Esophagus squamous epithelium (tissue), 5 donors: ENCODE data around the gene TBCD. TPM values are rescaled to one million over a fixed set of nuclear protein-coding genes. Genes with fewer than 3 reads are reported as not detected.

Source experiments
- DNase-seq: peaks from one replicate; lab custom pipeline; 2025; lab: John Stamatoyannopoulos, UW
- H3K27ac ChIP-seq, 4 donors: fragments of 200-600 bp; sonication (generic); one replicate each; pipeline ENCODE4 v1.5.1; 2016 to 2019; ENCODE audit warnings: mild to moderate bottlenecking in 1 of 4
- H3K27me3 ChIP-seq, 4 donors: fragments of 200-600 bp; sonication (generic); 1 replicate in 3 of 4; 2 replicates in 1 of 4; pipeline versions ENCODE4 v1.5.1 to v1.6.0; 2017 to 2021; ENCODE audit warnings: antibody characterized with exemption in 1 of 4
- H3K36me3 ChIP-seq, 3 donors: fragments of 200-600 bp; sonication (generic); one replicate each; pipeline ENCODE4 v1.5.1; 2016 to 2019
- H3K4me1 ChIP-seq, 3 donors: fragments of 200-600 bp; sonication (generic); one replicate each; pipeline ENCODE4 v1.5.1; 2017 to 2019
- H3K4me3 ChIP-seq, 4 donors: fragments of 200-600 bp; sonication (generic); 1 replicate in 3 of 4; 2 replicates in 1 of 4; pipeline ENCODE4 v1.5.1; 2016 to 2019; ENCODE audit warnings: mild to moderate bottlenecking in 2 of 4, moderate library complexity in 1 of 4
- H3K9me3 ChIP-seq, 3 donors: fragments of 200-600 bp; sonication (generic); one replicate each; pipeline ENCODE4 v1.5.1; 2016 to 2019
- CTCF ChIP-seq, 6 experiments: fragments of 450-650 bp in 4 of 6; fragments of 200-600 bp in 2 of 6; sonication (generic) in 2 of 6; IDR thresholded peaks; one replicate each; pipeline ENCODE4 v1.5.1; 2016 to 2019; ENCODE audit warnings: antibody characterized with exemption in 6 of 6, mild to moderate bottlenecking in 4 of 6, moderate library complexity in 4 of 6
- POLR2A ChIP-seq, 4 donors: fragments of 450-650 bp; IDR thresholded peaks; one replicate each; pipeline ENCODE4 v1.6.1; 2017; ENCODE audit warnings: antibody characterized with exemption in 4 of 4, mild to moderate bottlenecking in 4 of 4, moderate library complexity in 3 of 4
- WGBS, 2 donors: methylation state at CpG; one replicate each; pipeline ENCODE4 v1.1.5; 2018; 5-methylcytosine and 5-hydroxymethylcytosine counted together
- intact Hi-C: fragments of 100-400 bp; cut with DNase I; formaldehyde crosslinking; loops from one replicate; pipeline ENCODE4 v1.15.0; 2022
- total RNA-seq, 4 donors: library from RNA; depleted of rRNA; stranded (reverse); fragments of >200 nt; gene quantifications; one replicate each; pipeline ENCODE4 v1.1.0, GENCODE V29; 2016
- donor health status: DM: yes; HTN: yes; CAD: no.

Gene TBCD
- total RNA-seq, 4 donors from 2014 or later = 38.8 to 58.3 (median 55.0) TPM

GRCh38 chr17:82812058-82812457 lies 60.2 kb downstream of the TBCD start:
- TF ChIP-seq POLR2A (IDR thresholded peaks at IDR 0.05) (no peak), CTCF (IDR thresholded peaks at IDR 0.05) (no peak)
- Histone ChIP-seq H3K9me3 (no peaks in the 10 kb centered on the region), H3K4me1 (peaks cover 0 to 18% (median 2%) of the 10 kb centered on the region in 3 donors), H3K36me3 (peaks cover 0 to 92% (median 0%) of the 10 kb centered on the region in 3 donors), H3K27me3 (no peaks in the 10 kb centered on the region), H3K27ac (no peak overlapping the region), H3K4me3 (no peak overlapping the region)
- no peak for DNase-seq
- intact Hi-C loops = no loop called here
- 92 to 94% methylated on average over 7 of the region's 15 CpGs for WGBS, 2 donors

DNA sequence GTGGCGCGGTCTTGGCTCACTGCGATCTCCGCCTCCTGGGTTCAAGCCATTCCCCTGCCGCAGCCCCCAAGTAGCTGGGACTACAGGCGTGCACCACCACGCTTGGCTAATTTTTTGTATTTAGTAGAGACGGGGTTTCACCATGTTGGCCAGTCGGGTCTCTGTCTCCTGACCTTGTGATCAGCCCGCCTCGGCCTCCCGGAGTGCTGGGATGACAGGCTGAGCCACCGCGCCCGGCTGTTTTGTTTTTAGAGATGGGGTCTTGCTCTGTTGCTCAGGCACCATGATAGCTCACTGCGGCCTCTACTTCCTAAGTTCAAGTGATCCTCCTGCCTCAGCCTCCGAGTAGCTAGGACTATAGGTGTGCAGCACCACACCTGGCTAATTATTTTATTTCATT lies 60.7 kb downstream of the TBCD start:
- Histone ChIP-seq H3K4me1 (peaks cover 0 to 12% (median 2%) of the 10 kb centered on the region in 3 donors), H3K27me3 (no peaks in the 10 kb centered on the region), H3K36me3 (peaks cover 0 to 92% (median 0%) of the 10 kb centered on the region in 3 donors), H3K4me3 (no peak overlapping the region), H3K27ac (no peak overlapping the region), H3K9me3 (no peaks in the 10 kb centered on the region)
- intact Hi-C loops = no loop called here
- WGBS, 2 donors = 100% methylated on average over 5 to 6 of the region's 17 CpGs
- no peak for DNase-seq
- no peak for TF ChIP-seq POLR2A (IDR thresholded peaks at IDR 0.05)
- TF ChIP-seq CTCF (IDR thresholded peaks at IDR 0.05) = no peak

DNA sequence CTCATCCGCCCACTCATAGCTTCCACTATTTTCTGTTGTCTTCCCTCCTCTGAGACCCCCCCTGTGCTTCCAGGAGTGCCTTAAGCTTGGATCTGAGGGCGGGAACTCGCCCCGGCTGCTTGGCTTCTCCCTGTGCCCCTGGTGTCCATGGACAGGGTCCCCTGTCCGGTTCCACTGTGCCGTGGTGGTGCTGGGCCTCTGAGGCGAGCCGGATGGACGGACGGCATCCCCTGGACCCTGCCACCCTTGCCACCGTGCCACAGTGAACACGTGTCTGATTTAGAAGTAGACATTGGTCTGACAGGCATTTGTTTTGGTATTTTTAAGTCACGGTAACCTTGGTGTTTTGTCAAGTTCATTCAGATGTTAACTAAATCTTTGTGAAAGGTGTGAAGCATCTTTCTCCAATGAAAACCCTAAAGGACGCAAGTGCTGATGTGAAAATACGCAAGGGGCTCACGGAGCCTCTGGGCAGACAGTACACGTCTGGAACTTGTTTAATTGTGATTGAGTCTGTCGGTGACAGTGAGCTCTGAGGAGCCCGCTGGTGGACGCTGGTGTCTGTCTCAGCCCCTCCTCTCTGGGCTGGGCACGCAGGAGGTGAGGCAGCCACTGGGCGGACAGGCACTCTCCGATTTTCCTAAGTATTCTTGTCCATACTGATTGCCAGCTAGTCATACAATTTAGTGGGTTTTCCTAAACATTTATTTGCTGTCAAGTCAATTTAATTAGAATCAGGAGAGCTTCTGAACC lies 61.6 kb downstream of the TBCD start:
- no peak for TF ChIP-seq POLR2A (IDR thresholded peaks at IDR 0.05)
- no peak for TF ChIP-seq CTCF (IDR thresholded peaks at IDR 0.05)
- Histone ChIP-seq H3K27ac (no peak overlapping the region), H3K36me3 (peaks cover 0 to 93% (median 0%) of the 10 kb centered on the region in 3 donors), H3K9me3 (no peaks in the 10 kb centered on the region), H3K4me3 (no peak overlapping the region), H3K4me1 (peaks cover 0 to 8% (median 2%) of the 10 kb centered on the region in 3 donors), H3K27me3 (no peaks in the 10 kb centered on the region)
- no peak for DNase-seq
- intact Hi-C loops = no loop called here
- 84 to 92% methylated on average over 9 to 17 of the region's 23 CpGs for WGBS, 2 donors

GRCh38 chr17:82814834-82815233 lies 63.0 kb downstream of the TBCD start:
- no peak for TF ChIP-seq POLR2A (IDR thresholded peaks at IDR 0.05)
- no peak for TF ChIP-seq CTCF (IDR thresholded peaks at IDR 0.05)
- no peaks in the 10 kb centered on the region for H3K27me3 ChIP-seq
- H3K4me3 ChIP-seq = no peak overlapping the region
- peaks cover 0 to 95% (median 0%) of the 10 kb centered on the region in 3 donors for H3K36me3 ChIP-seq
- H3K27ac ChIP-seq = no peak overlapping the region
- peaks cover 0 to 8% (median 2%) of the 10 kb centered on the region in 3 donors for H3K4me1 ChIP-seq
- H3K9me3 ChIP-seq = peaks cover 0 to 3% (median under 1%) of the 10 kb centered on the region in 3 donors
- intact Hi-C loops = no loop called here
- 83 to 93% methylated on average over 9 to 12 of the region's 20 CpGs for WGBS, 2 donors
- DNase-seq = no peak

DNA sequence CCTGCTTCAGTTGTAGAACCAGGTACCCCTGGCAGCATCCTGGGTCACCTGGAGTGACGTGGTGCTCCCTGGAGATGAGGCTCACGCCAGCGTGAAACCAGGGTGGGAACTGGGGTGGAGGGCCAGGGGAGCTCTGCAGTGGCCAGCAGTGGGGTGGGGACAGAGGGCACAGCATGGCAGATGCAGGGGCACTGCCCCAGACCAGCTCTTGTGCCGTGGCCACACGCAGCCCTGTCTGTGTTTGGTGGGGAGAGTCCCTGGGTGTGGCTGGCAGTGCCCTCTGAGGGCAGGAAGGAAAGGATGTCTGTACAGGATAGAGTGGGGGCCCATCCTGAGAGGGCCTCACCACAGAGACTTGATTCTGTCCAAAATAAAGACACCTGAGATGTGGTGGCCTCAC lies 63.5 kb downstream of the TBCD start:
- Histone ChIP-seq H3K27me3 (no peaks in the 10 kb centered on the region), H3K4me1 (peaks cover 0 to 8% (median 2%) of the 10 kb centered on the region in 3 donors), H3K9me3 (peaks cover 0 to 7% (median 5%) of the 10 kb centered on the region in 3 donors), H3K27ac (no peak overlapping the region), H3K4me3 (no peak overlapping the region), H3K36me3 (peaks cover 0 to 93% (median 0%) of the 10 kb centered on the region in 3 donors)
- TF ChIP-seq CTCF (IDR thresholded peaks at IDR 0.05) (no peak), POLR2A (IDR thresholded peaks at IDR 0.05) (no peak)
- intact Hi-C loops = no loop called here
- DNase-seq = no peak
- 60% methylated on average over 1 of the region's 5 CpGs; no CpG with 5 or more reads in 1 of the 2 donors for WGBS, 2 donors
